NCI-H2227 (cell line): Measurements from ENCODE around the gene PAQR4.
"Not testable (repeated sequence)": the region's sequence is repeated elsewhere in the genome, so short reads cannot be mapped to it uniquely, and the experiment has no call there.

Experiments used
- DNase-seq: peaks from one replicate; lab custom pipeline; 2025; ENCODE audit not compliant: unreplicated experiment; lab: John Stamatoyannopoulos, UW

The PAQR4 gene

DNA sequence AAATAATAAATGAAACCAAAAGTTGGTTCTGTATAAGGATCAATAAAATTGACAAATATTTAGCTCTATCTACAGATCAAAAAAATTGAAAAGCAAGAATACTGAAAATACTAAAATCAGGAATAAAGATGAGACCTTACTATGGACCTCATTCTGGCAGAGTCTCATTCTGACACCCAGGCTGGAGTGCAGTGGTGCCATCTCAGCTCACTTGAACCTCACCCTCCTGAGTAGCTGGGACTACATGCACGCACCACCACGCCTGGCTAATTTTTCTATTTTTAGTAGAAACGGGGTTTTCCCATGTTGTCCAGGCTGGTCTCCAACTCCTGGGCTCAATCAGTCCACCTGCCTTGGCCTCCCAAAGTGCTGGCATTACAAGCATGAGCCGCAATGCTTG is 27.1 kb upstream of the PAQR4 start:
- DNase-seq: no peak

DNA sequence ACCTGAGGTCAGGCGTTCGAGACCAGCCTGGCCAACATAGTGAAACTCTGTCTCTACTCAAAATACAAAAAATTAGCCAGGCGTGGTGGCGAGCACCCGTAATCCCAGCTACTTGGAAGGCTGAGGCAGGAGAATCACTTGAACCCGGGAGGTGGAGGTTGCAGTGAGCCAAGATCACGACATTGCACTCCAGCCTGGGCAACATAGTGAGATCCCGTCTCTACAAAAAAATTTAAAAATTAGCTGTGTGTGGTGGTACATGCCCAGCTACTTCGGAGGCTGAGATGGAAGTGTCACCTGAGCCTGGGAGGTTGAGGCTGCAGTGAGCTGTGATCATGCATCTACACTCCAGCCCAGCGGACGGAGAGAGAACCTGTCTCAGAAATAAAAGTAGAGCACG is 25.4 kb upstream of the PAQR4 start:
- not testable (repeated sequence) for DNase-seq

DNA sequence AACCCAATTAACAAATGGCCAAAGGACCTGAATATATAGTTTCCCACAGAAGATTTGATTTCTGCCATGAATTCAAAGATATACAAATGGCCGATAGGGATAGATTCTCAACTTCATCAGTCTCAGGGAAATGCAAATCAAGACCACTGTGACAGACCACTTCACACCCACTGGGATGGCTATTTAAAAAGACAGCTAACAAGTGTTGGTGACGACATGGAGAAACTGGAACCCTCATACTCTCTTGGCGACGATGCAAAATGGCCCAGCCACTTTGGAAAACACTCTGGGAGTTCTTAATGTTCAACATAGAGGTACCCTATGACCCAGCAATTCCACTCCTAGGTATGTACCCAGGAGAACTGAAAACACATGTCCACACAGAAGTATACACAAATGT is 22.5 kb upstream of the PAQR4 start:
- no peak for DNase-seq

DNA sequence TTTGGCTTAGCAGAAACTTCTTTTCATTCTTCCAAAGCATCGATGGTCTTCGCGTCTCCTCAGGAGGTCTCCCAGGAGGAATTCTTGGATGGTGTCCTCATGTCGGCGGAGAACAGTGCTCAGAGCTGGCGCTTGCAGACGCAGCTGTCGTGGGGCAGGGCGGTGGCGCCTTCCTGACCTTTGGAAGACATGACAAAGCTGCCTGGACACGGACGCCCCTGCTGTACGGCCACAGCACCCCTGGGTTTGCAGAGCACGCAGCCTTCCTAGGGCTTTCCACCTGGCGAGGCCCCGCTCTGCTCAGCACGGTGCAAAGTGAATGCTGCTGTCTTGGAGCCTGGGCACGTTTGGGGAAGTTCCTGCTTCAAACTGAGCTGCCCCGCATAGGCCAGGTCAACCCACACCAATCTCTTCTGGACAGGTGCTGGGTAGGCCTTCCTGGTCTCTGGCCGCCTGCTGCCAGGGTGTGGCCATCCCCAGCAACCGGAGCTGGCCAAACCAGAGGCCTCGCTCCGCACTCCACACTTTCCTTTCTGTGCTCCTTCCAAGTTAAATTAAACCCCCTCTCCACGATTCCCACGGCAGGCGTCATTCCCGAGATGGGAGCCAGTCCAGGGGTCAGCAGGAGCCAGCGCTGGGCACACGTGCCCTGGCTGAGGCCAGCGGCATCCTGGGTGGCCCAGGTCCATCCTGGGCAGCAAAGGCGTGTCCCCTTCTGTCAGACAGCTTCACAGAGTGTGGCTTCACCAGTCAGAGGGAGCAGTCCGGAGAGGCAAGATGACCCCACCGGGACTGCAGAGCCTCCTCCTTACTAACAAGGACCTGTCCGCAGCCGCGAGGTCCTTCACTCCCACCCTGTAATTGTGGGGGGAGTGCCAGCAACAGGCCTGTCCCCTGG is 20.1 kb upstream of the PAQR4 start:
- DNase-seq: no peak

DNA sequence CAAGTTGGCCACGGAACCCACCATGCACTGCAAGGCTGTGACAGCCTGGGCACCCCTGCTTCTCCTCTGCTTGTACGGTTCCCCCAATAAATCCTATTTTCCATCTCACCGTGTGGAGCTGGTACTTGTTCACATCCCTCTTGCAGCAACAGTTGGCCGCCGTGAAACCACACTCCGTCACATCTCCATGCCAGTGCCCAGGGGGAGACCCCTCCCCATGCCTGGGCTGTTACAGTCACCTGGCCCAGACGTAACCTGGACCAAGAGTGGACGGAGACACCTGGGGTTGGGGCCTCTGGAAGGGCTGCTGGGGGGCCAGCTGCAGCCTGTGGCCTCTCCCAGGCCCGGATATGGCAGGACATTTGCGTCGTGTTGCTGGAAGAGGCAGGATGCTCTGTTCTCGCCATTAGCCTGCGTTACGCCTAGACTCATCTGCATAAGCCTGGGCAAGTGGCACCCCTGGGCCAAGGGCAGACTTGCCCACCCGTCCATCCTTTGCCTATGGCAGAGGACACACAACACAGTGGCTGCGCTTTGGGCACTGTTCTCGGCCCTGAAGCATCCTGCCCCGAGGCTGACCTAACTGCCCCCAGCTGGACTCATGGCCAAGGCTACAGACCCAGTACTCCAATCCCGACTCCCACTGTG is 19.3 kb upstream of the PAQR4 start:
- no peak for DNase-seq

DNA sequence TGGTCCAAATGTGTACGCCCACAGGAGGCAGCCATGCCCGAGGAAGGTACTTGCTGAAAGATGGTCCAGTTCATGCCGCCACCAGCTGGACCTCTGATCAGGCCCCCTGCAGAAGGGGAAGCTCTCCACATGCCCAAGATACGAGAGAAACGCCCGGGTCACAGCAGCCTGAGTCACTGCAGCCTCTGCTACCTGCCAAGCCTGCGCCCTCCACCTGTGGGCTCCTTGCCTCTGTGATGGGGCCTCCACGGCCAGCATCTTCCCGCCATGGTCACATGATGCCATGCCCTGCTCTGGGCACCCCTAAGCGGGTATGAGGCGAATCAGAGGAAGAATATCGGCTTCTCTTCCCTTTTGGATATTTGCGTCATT is 18.8 kb upstream of the PAQR4 start:
- no peak for DNase-seq

DNA sequence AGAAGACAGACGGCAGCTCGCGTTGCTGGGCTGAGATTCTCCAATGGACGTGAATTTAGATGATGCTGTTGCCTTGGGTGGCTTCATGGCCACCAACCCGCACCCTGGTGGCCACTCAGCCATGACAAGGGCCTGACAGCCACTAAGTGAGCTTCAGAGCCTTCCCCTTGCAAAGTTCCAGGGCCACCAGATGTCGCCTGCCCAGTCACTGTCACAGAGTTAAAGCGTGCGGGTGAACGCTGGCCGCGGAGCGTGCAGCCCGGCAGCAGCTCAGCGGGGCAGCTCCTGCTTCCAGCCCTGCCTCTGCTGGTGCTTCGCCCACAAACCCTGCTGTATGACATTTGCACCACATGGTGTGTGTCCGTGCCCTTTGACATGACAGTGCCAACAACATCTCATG is 18.4 kb upstream of the PAQR4 start:
- DNase-seq: no peak

DNA sequence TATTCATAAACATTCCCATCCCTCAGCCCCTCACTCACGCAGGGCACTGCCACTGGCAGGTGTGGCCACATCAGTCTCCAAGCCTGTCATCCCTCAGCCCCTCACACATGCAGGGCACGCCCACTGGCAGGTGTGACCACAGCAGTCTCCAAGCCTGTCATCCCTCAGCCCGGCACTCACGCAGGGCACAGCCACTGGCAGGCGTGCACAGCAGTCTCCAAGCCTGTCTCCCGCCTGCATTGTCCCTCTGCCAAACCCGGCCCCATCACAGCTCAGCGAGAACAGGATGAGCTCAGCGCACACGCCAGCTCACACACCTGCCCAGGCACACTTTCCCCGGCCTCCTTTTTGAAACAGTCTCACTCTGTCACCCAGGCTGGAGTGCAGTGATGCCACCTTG is 16.5 kb upstream of the PAQR4 start:
- DNase-seq: no peak

DNA sequence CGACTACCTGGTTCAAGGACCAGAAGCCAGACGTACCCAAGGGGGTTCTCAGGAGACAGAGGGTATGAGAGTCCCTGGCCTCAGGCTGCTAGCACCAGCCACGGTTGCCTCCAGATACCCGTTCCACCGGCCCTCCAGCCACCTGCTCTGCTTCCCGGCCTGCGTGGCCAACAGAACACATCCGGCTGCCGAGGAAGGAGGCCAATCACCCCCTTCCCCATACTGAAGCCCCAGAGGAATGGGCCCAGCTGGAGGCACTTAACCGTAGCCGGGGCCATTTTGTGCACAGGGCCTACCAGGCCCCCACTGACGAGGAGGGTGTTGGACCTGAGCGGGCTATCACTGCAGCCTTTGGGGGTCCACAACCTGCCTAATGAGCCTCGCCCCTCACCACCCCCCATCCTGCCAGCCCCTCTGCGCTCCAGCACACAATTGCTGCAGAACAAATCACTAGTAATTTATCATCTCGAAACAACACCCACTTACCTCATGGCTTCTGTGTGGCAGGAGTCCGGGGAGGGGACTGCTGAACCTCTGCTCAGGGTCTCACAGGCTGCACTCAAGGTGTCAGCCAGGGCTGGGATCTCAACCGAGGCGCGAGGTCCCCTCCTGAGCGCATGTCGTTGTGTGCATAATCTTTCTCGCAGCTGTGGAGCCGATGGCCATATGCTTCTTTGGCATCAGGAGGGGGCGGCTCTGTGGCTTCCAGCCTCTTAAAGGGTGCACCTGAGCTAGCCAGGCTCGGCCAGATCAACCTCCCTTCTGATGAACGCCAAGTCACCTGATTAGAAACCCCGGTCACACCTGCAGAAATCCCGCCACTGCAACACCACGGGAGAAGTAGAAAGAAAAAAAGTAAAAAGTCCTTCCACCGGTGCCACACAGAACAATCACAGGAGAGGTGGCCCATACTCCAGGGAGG is 15.2 kb upstream of the PAQR4 start:
- no peak for DNase-seq

DNA sequence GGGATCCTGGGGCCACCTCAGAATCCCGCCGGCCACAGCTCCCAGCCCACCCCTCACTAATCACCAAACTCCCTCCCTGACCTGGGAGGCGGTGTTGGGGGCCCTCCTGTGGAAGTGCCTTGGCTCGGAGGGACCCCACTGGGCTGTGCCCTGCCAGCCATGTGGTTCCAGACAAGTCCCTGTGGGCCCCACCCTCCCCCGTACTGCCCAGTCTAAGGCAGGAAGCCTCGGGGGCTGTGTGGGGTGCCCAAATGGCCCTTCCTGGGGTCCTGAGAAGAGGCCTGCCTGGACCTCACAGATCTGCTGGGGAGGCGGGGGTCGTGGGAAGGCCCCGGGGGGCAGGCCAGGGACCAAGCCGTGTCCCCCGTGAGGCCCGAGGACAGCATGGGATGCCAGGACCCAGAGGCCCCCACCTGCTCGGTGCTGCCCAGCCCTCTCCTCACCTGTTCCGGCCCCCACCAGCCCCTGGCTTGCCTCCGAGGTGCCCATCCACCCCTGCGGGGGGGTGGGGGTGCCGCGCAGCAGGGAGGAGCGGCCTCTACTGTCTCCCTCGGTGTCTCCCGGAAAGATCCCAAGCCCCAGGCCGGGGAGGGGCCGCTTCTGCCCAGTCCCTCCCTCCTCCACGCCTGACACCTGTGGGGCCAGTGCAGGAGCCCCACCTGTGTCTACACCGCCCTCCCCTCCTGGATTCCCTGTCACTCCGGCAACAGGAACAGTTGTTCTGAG is 14.3 kb upstream of the PAQR4 start:
- no peak for DNase-seq

DNA sequence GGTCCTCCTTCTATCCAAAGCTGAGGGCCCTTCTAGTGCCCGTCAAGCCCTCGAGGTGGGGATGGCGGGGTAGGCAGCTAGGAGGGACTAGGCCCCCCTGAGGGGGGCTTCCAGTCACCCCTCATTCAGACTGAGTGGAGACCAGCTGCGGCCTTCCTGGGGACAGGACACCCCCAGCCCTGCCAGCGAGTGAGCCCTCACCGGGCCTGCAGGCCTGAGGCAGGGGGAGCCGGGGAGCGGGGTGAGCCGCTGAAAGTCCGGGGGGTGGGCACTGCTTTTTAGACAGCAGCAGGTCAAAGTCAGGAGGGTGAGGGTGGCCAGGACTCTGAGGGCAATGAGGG is 13.7 kb upstream of the PAQR4 start:
- no peak for DNase-seq

DNA sequence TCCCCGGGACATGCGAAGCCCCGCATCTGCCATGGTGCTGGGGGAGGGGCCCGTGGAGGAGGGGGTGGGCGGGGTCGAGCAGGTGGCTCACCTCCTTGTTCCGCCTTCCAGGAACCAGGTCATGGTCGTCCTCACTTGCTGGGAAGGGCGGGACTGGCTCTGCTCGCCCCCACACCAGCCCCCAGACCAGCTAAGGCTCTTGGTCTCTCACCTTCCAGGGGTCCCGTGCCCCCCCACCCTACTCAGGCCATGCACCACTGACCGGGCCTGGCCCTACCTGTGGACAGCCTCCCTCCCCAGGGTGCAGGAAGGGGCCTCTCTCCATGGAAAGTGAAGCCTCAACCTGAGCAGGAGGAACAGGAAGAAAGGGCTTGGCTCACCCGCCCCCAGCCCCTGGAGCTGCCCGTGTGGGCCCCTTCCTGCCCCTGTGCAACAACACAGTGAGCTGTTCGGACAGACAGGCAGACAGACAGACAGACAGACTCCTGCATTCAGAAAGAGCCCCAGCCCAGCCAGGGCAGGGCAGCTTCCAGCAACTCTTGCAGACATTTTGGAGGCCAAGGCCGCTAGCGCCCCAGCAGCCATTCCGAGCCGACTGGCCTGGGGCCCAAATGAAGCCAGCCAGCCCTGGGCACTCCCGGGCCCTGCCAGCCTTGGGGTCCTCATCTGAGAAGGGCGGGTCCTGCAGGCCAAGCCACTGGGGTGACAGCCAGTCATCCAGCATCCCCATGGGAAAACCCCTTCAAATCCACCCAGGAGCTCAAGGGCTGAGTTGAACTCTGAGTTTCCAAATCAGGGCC is 13.2 kb upstream of the PAQR4 start:
- DNase-seq: no peak

DNA sequence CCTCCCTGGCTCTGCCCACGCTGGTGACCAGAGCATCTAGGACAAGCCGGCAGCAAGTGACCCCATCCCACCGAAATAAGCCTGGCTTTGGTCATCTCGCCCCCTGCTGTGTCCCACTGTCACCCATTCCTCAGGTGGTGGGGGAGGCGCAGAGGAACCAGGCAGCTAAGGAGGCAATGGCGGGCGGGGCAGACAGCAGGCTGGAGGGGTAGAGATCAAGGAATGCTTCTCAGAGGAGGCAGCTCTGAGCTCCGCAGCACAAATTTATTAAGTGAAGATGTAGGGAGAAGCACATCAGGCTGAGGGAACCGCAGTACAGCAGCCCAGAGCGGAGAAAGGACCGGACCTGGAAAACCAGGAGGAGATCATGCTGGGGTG is 12.6 kb upstream of the PAQR4 start:
- DNase-seq: no peak

DNA sequence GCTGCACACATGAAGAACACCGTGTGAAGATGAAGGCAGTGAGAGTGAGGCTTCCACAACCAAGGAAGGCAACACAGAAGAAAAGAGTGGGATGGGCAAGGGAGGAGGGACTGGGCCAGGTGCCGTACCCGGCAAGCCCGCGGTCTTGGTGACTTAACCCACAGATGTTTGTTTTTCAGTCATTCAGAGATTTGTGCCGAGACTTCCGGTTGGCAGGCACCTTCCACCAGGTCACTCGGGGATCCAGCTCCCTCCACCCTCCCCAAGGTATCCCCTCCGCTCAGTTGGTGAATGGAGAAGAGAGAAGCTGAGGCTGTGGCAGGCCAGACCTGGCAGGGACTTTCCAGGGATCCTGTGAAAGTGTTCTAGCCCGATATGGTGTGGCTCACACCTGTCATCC is 9.9 kb upstream of the PAQR4 start:
- no peak for DNase-seq

DNA sequence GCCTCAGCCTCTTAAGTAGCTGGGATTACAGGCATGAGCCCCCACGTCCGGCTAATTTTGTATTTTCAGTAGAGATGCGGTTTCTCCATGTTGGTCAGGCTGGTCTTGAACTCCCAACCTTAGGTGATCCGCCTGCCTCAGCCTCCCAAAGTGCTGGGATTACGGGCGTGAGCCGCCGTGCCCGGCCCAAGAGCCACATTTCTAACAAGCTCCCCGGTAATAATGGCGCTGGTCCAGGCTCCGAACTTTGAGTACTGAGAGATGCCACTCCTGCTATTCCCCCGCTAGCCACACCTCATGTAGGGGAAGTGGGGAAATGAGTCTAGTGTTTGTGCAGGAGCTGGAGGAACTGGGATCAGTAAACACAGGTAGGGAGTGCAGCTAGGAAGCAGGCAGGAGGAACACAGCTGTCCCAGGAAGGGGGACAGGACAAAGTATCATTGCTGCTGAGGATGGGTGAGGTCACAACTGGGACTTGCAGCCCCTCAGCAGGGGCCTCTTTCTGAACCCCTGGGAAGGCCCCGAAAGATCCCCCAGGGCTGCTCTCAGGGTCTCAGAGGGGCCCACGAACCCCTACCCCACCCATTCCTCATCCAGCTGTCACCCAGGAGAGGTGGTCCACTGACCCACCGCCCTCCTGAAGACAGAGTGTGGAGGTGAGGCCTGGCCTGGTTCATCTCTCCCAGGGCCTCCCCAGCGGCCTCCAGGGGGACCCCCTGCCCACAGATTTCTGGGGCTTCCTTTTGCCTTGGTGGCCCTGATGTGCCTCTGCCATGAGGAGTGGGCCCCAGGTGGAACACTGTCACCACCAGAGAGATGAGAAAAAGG is 8.8 kb upstream of the PAQR4 start:
- DNase-seq: no peak

DNA sequence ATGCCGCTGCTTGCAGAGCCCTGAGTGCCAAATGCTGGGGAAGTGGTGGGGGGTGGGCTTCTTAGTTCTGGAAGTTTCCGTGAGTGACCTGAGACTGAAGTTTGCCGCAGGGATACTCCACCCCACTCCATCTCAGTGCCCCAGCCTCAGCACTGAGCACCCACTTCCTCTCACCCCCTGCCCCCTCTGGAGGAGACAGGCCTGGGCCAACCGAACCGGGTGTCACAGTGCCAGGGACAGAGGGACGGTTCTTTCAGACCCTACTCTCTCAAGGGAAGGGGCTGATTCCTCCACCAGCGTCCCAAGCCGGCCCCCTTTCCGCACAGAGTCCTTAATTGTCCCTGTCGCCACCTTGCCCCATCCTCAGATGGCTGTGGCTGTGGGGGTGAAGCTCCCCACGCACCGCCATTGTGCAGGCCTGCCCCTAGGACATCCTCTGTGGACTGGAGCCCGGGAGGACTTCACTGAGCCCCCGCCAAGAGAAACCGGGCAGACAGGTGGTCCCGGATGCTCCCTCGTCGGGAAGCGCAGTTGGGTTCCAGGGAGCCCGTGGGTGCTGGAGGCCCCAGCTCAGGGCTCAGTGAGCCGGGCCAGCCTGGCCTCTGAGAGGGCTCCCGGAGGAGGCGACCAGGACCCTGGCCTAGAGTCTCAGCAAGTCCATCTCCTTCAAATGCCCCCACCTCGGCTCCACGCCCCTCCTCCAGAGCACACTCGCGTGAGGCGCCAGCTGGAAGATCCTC is 6.6 kb upstream of the PAQR4 start:
- no peak for DNase-seq

DNA sequence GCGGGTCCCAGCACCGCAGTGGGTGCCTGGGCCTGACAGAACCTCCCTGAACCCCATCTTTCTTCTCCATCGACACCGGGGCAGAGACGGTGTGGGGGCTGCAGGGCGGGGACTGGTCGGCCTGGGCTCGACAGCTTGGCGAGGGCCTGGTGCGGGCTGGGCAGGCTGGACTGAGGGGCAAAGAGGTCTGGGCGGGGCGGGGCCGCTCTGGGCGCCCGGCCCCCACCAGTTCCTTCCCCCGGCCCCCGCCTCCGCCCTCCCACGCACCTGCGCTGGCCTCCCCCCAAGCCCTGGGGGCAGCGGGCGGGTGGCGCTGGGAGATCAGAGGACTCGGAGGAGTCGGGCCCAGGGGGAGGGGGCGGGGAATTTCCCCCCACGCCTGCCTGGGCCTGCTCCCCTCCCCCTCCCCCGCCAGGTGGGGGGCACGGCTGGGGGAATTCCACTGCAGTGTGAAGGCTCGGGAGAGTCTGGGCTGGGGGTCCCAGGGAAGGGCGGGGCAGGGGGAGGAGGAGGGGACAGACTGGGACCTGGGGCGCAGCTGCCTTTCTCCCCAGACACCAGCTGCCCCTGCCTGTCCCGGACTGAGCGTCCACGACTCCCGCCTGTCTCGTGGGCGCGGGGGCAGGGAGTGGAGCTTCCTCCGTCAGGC is 6.0 kb upstream of the PAQR4 start:
- peak; percentile 70 for DNase-seq

DNA sequence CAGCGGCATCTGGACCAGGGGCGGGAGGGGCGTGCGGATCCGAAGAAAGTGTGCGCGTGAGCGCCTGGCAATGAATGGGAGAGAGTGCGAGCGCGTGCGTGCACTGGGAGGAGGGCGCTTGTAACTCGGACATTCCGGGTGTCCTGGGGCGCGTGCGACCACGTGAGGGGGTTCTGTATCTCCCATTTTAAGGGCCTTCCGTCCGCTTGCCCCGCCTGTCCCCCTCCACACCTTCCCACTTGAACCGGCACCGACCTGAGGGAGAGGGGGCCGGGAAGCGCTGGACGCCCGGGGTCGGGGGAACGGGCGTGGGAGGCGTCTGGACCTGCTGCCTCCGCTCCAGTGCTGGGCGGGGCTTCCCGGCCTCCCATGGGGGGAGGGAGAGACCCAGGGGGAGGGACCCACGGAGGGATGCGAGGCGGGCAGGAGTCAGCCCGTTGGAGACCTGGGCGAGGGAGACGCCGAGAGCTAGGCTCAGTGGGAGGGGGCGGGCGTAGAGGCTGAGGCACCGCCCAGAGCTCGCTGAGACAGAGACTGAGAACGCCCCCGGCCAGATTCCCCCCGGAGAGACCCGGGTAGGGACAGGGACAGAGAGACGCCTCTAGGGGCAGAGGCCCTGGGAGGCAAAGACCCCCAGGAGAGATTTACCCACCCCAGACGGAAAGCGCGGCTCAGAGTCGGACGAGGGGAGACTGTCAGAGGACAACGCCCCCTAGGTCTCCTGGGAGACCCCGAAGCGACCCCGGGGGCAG is 5.2 kb upstream of the PAQR4 start, which contains the start of gene KREMEN2:
Gene KREMEN2, plus strand, starts transcription at position 553 of the 752 bp plus-strand sequence. CDS start 246 bp downstream, outside the sequence.
- DNase-seq: peak; percentile 94
